ENCODE results near the gene VPS37C. TPM values are rescaled to one million over a fixed set of nuclear protein-coding genes. Genes with fewer than 3 reads are reported as not detected.

Gene VPS37C
- total RNA-seq, 1 donor from 2014 or later = 29.1 TPM

DNA sequence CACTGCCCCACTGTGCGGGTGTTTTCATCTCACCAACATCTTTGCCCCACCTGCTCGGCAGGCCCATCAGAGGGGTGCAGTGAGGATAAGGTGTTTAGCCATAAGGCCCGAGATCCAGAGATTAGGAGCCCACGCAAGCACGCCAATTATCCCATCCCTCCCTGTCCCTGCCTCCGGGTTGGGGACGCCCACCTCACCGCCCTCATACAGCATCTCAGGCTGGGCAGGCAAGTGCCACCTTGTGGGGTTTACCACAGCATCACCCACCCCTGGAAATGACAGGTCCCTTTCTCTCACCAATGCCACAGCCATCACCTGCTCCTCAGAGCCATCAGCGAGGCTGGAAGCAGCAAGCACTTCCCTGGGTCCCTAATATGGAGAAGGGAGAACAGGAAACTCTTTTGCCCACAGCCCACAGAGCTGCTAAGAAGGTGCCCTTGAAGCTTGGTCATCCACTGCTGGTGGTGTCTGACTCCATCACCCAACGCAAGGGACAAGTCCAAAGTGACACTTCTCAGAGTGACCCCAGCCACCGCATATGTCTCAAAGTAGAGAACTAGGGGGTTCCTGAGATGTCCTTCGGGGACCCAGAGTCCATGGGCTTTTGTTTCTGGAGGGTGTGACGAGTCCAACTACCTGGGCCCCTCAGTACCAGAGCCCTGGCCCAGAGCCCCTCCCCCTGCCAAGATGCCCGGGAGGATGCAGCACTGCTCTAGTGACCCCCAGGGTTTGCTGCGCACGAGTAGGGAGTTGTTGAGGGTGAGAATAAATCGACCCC is 15.8 kb downstream of the VPS37C start:
- no peak for DNase-seq (ENCODE audit: low spot score in 2 of 2, unreplicated experiment in 2 of 2)
- H3K4me3 Mint-ChIP-seq = no peak overlapping the region
- peaks cover 34% of the 10 kb centered on the region for H3K4me1 Mint-ChIP-seq
- TF ChIP-seq, protein P1, sequence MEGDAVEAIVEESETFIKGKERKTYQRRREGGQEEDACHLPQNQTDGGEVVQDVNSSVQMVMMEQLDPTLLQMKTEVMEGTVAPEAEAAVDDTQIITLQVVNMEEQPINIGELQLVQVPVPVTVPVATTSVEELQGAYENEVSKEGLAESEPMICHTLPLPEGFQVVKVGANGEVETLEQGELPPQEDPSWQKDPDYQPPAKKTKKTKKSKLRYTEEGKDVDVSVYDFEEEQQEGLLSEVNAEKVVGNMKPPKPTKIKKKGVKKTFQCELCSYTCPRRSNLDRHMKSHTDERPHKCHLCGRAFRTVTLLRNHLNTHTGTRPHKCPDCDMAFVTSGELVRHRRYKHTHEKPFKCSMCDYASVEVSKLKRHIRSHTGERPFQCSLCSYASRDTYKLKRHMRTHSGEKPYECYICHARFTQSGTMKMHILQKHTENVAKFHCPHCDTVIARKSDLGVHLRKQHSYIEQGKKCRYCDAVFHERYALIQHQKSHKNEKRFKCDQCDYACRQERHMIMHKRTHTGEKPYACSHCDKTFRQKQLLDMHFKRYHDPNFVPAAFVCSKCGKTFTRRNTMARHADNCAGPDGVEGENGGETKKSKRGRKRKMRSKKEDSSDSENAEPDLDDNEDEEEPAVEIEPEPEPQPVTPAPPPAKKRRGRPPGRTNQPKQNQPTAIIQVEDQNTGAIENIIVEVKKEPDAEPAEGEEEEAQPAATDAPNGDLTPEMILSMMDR (IDR thresholded peaks at IDR 0.05; ENCODE audit: unreplicated experiment) = no peak
- H3K27me3 Mint-ChIP-seq (ENCODE audit: low read depth) = no peaks in the 10 kb centered on the region
- no peak overlapping the region for H3K27ac Mint-ChIP-seq
- no peaks in the 10 kb centered on the region for H3K36me3 Mint-ChIP-seq
- no peaks in the 10 kb centered on the region for H3K9me3 Mint-ChIP-seq

DNA sequence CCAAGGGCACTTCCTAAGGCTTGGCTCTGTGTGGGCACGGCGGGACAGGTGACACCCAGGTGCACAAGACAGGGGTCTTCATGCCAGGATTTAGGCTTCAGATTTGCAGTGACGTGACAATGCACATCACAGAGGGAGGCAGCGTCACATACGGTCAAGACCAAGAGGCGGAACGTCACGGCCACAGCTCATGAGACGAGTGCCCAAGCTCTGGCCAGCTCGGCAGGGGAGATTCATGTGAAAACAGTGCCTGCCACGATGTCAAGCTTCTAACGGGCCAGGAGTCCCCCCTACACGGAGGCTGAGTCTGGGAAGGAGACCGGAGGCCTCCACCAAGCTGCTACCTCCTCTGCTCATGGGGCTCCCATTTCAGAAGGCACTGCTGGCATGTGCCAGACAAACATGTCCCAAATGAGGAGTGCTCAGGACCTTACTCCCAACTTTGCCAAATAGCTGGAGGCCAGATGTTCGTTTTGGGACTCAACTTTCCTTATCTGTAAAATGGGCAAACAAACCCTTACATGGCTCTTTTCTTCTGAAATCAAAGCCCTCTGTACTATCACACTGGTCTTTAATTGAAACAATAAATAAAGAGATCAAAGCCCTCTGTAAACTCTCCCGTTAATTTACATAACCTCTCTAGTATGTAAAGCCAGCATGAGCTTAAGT is 16.6 kb downstream of the VPS37C start:
- TF ChIP-seq, protein P1 (IDR thresholded peaks at IDR 0.05; ENCODE audit: unreplicated experiment) = no peak

DNA sequence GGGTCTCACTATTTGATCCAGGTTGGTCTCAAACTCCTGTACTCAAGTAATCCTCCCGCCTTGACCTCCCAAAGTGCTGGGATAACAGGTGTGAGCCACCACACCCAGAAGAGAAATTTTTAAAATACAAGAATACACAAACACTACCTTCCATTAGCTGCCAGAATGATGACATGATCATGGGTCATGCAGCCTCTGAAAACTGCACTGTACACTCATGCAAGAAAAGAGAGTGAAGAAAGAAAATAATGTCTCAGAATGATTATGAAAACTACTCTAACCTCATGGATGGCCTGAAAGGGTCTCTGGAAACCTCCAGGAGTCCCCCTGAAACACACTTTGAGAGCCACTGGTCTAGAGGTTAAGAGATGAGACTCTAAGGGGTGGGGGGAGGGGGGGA is 18.8 kb downstream of the VPS37C start:
- no peak overlapping the region for H3K27ac Mint-ChIP-seq
- no peaks in the 10 kb centered on the region for H3K36me3 Mint-ChIP-seq
- DNase-seq (ENCODE audit: low spot score in 2 of 2, unreplicated experiment in 2 of 2) = no peak
- no peaks in the 10 kb centered on the region for H3K9me3 Mint-ChIP-seq
- TF ChIP-seq, protein P1 (IDR thresholded peaks at IDR 0.05; ENCODE audit: unreplicated experiment) = no peak
- H3K4me3 Mint-ChIP-seq = no peak overlapping the region
- H3K27me3 Mint-ChIP-seq (ENCODE audit: low read depth) = no peaks in the 10 kb centered on the region
- peaks cover 23% of the 10 kb centered on the region for H3K4me1 Mint-ChIP-seq

More for the DNA sequence above, 16.6 kb downstream of the VPS37C start:
- Mint-ChIP-seq H3K4me3 (no peak overlapping the region), H3K4me1 (peaks cover 26% of the 10 kb centered on the region), H3K27me3 (ENCODE audit: low read depth) (no peaks in the 10 kb centered on the region), H3K9me3 (no peaks in the 10 kb centered on the region), H3K36me3 (no peaks in the 10 kb centered on the region), H3K27ac (no peak overlapping the region)
- no peak for DNase-seq (ENCODE audit: low spot score in 2 of 2, unreplicated experiment in 2 of 2)

DNA sequence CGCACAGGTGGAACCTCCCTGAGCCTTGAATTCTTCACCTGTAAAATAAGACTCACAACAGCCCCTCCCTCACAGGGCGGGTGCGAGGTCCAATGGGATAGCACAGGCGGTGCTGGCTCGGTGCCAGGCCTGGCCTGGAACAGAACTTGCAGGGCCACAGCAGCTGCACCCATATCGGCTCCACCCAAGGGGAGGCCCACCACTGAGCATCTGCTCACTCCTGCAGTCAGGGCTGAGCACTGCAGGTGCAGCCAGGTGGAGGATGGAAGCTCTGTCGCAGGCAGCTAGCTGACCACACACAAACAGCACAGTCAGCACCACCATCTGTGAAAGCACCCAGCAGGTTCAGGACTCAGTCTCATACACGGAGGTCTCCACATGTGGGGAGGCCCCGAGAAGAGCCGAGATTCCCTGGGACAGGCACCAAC is 19.6 kb downstream of the VPS37C start:
- no peaks in the 10 kb centered on the region for H3K9me3 Mint-ChIP-seq
- no peak for DNase-seq (ENCODE audit: low spot score in 2 of 2, unreplicated experiment in 2 of 2)
- peaks cover 18% of the 10 kb centered on the region for H3K4me1 Mint-ChIP-seq
- H3K27ac Mint-ChIP-seq = no peak overlapping the region
- H3K27me3 Mint-ChIP-seq (ENCODE audit: low read depth) = no peaks in the 10 kb centered on the region
- H3K36me3 Mint-ChIP-seq = peaks cover 4% of the 10 kb centered on the region
- TF ChIP-seq, protein P1 (IDR thresholded peaks at IDR 0.05; ENCODE audit: unreplicated experiment) = no peak
- no peak overlapping the region for H3K4me3 Mint-ChIP-seq

DNA sequence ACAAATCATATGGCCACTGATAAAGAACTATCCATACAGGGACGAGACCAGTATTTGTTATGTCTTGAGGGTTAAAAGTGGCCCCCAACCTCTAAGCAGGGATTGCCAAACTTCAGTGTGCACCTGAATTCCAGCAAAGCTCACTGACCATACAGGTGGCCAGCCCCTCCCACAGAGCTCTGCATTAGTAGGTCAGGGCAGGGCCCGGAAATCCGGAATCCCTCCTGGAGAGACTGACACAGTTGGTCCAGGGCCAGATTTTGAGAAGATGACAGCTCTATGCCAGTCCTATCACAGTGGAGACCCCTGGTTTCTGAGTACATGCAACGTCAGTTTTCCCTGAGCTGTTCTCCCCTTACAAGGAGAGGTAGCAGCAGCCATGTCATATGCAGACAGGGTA is 20.8 kb downstream of the VPS37C start:
- H3K4me1 Mint-ChIP-seq = peaks cover 13% of the 10 kb centered on the region
- H3K9me3 Mint-ChIP-seq = no peaks in the 10 kb centered on the region
- H3K36me3 Mint-ChIP-seq = peaks cover 6% of the 10 kb centered on the region
- no peak overlapping the region for H3K4me3 Mint-ChIP-seq
- TF ChIP-seq, protein P1 (IDR thresholded peaks at IDR 0.05; ENCODE audit: unreplicated experiment) = no peak
- no peaks in the 10 kb centered on the region for H3K27me3 Mint-ChIP-seq (ENCODE audit: low read depth)
- no peak for DNase-seq (ENCODE audit: low spot score in 2 of 2, unreplicated experiment in 2 of 2)
- H3K27ac Mint-ChIP-seq = no peak overlapping the region

Data from mesothelial cell of epicardium (in vitro differentiated cells).